NCI-H774 (cell line): ENCODE results near the gene TMEM247.
"Not testable (repeated sequence)": the region's sequence is repeated elsewhere in the genome, so short reads cannot be mapped to it uniquely, and the experiment has no call there.

Source experiments
- DNase-seq: peaks from one replicate; lab custom pipeline; 2025; lab: John Stamatoyannopoulos, UW

Gene TMEM247

DNA sequence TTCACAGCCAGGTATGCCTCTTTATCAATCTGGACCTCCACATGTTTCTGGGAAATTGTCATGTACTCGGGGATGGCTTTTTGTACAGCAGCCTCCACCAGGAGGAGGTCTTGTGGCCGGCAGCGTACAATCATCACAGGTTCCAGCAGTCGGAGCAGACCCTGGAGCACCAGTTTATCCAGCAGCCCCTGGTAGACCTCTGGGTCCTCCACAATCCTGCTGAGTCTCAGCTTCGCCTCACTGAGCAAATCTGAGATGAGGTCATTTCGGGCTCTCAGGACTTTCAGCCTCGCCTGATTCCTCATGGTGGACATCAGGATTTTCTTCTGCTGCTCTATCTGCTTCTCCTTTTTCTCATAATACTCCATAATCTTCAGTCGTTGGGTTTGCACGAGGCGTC lies 32.8 kb downstream of the TMEM247 start:
- no peak for DNase-seq

DNA sequence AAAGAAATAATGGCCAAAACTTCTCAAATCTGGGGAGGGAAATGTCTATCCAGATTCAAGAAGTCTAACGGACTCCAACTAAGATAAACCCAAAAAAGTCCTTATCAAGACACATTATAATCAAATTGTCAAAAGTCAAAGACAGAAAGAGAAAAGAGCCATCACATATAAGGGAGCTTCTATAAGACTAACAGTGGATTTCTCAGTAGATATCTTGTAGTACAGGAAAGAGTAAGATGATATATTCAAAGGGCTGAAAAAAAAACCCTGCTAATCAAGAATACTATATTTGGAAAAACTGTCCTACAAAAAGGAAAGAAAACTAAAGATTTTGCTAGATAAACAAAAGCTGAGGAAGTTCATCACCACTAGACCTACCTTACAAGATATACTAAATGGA lies 35.4 kb downstream of the TMEM247 start:
- no peak for DNase-seq

DNA sequence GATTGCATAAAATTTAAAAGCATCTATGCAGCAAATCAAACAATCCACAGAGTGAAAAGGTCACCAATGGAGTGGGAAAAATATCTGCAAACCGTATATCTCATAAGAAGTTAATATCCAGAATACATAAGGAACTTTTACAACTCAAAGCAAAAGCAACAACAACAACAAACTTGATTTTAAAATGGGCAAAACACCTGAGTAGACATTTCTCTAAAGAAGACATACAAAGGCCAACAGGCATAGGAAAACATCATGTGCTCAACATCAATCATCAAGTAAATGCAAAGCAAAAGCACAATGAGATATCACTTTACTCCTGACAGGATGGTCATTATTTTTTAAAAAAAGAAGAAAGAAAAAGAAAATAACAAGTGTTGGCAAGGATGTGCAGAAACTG lies 38.1 kb downstream of the TMEM247 start:
- no peak for DNase-seq

DNA sequence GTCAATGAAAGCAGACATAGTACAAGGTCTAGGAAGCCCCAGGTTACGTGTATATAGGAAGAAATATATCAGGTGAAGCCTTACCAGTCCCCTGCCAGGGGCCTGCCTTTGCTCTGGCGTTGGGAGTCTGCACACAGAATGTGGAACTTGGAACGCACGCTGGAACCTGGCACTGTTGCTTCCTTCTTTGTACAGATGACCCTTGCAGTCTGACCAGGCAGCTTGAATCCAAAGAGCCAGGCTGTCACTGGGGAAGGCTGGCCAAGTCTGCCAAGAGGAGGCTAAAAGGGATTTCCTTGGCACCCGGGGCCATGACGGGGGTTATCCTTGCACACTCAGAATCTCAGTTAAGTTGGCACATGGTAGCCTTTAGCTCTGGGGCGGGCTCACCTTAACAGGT lies 39.5 kb downstream of the TMEM247 start:
- DNase-seq: no peak

DNA sequence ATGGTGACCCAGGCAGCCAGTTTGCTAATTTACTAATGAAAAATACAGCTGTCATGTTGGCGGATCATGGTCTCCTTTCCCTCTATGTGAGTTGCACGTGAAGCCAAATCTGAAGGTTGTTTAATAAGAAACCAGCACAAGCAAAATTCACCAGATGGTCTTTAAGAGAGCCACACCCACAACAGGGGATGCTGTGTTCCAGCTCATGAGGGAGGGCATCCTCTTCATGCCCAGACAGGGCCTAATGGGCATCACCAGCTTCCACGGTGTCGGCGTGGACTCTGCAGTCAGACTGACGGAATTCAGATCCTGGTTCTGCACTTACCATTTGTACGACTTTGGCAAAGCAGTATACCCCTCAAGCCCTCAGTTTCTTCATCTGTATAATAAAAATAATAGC lies 39.9 kb downstream of the TMEM247 start:
- no peak for DNase-seq

DNA sequence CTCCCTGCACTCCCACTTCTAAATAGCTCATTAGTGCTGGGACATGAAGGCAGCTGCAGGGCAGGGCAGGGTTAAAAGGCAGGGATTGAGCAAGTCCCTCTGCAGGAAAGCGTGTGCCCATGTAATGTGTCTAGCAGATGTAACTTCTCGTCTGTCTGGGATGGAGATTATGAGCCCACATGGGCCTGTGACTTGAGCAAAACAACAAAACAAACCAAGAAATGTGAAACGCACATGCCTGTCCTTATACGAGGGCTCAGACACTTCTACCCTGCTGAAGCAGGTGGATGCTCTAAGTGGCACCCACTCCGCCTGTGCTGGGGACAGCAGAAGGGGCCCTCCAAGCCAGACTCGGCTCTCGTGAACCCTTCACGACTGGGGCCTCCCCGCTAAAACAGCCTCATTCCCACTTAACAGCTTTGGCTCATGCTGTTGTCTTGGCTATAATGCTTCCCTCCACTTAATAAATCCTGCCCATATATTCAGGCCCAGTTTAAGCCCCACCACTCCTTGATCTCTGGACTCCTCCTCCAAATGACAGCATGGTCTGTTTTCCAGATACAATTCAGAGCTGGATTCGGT lies 40.9 kb downstream of the TMEM247 start:
- no peak for DNase-seq

DNA sequence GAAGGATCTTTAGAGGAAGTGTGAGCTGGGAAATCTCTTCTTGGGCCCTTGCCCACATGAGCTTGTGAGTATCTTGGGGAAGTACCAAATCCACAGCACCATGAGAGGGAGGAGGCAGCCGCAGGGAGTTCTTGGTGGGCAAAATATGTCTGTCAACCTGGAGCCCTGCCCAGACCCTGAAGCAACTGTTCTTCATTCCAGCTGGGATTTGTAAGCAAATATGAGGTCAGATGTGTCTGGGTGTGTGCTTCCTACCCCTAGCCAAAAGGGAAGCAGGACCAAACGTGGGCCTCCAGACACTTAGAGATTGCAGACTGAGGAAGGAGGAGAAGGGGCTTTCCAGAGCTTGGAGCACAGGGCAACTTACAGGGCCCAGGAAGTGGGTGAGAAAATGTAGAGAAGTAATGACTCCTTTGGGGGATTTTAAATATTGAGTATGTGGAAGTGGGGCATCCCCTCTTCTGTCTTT lies 41.9 kb downstream of the TMEM247 start:
- no peak for DNase-seq

DNA sequence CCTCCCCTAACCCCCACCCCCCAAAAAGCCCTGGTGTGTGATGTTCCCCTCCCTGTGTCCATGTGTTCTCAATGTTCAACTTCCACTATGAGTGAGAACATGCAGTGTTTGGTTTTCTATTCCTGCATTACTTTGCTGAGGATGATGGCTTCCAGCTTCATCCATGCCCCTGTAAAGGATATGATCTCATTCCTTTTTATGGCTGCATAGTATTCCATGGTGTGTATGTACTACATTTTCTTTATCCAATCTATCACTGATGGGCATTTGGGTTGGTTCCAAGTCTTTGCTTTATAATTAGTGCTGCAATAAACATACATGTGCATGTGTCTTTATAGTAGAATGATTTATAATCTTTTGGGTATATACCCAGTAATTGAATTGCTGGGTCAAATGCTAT lies 43.0 kb downstream of the TMEM247 start:
- not testable (repeated sequence) for DNase-seq

DNA sequence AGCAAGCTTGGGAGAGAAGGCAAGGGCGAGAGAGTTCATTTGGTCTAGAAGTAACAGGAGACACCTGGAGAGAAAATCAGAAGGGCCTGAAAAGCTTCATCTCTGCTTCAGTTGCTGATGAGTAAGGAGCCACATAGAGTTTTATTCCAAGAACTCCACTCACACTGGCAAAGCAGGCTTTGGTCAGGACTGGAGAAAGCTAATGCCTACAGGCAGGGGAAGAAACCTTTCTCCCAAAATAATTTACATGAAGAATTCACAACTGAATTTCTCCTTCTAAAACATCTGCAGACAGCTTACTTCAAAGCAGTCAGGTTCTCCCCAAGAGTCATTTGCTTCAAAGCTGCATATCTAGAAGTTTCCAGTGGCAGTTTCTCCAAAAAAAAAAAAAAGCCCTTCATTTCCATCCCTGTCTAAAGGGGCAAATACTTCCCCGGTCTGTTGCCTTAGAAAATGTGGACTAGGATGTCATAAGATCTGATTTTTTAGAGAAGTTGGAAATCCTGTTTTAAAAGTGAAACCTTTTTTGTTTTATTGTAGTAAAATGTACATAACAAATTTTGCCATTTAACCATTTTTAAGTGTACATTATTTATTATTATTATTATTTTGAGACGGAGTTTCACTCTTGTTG lies 46.3 kb downstream of the TMEM247 start:
- no peak for DNase-seq

DNA sequence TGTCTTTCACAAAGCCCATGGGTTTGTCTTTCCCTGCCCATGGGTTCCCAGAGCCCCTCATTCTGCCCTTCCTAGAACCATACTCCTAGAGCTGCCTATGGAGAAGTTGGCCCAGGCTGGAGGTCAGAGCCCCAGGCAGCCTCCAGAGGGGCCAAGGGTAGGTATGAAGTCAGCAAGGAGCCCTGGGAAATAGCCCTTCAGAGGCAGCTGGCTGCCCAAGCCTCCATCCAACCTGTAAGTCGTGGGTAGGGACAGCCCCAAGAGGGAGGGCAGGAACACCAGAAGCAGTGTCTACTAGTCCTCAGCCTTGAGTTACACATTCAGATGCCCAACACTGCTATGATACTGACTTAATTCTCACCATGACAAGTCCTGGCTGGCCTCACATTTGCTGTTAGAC lies 49.5 kb downstream of the TMEM247 start:
- no peak for DNase-seq

DNA sequence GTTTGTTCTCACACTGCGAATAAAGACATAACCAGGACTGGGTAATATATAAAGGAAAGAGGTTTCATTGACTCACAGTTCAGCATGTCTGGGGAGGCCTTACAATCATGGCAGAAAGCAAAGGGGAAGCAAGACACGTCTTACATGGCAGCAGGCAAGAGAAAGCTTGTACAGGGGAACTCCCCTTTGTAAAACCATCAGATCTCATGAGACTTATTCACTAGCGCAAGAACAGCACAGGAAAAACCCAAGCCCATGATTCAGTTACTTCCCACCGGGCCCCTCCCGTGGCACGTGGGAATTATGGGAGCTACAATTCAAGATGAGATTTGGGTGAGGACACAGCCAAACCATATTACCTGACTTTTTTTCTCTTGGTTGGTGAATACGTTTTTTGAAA lies 51.3 kb downstream of the TMEM247 start:
- DNase-seq: no peak

DNA sequence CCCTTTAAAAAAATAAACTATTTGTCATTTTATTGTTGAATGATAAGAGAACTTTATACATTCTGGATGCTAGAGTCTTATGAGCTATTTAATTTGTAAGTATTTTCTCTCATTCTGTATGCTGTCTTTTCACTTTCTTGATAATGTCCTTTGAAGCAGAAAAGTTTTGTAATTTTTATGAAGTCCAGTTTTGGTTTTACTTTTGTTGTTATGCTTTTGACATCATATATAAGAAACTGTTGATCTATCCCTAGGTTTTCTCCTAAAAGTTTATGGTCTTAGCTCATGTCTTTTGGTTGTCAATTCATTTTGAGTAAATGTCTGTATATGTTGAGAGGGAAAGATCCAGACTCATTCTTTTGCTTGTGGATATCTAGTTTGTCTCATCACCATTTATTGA lies 52.5 kb downstream of the TMEM247 start:
- DNase-seq: no peak
